IMR-90 (cell line): Measurements from ENCODE around the gene ACOXL. TPM values are rescaled to one million over a fixed set of nuclear protein-coding genes. Genes with fewer than 3 reads are reported as not detected.

Experiments used
- ATAC-seq: fragments of 200-7000 bp; cut with Tn5 transposase; 2 replicates; pipeline ENCODE4 v1.9.1; 2020; ENCODE audit warnings: low read depth, mild to moderate bottlenecking, moderate library complexity
- BruUV-seq: library from RNA; stranded (reverse); fragments of 400-500 nt; replicated peaks from 2 replicates; lab custom pipeline; 2021; lab: Mats Ljungman, UMichigan
- CTCF ChIA-PET: fragments of 300-600 bp; formaldehyde crosslinking; extraction: SDS; loops from one replicate; lab custom pipeline; 2021; ENCODE audit warnings: antibody characterized with exemption; lab: Yijun Ruan, JAX
- POLR2A ChIA-PET: fragments of 300-600 bp; sonication (Branson Sonifier 250); formaldehyde crosslinking; loops from one replicate; lab custom pipeline; 2022; ENCODE audit warnings: antibody characterized with exemption; ENCODE audit not compliant: unreplicated experiment; lab: Charles Lee
- DNase-seq: peaks from one replicate; pipeline ENCODE4 v3.0.0; 2013
- H2AFZ ChIP-seq: replicated peaks from 2 replicates; pipeline ENCODE3; 2013; ENCODE audit warnings: low read length, mild to moderate bottlenecking; ENCODE audit not compliant: poor library complexity
- H2AK5ac ChIP-seq: 2 replicates; pipeline ENCODE4 v1.6.1; 2013; ENCODE audit warnings: low read depth, low read length, inconsistent platforms
- H2AK9ac ChIP-seq: replicated peaks from 2 replicates; pipeline ENCODE3; 2013; ENCODE audit warnings: mild to moderate bottlenecking, low read depth, low read length, moderate library complexity; ENCODE audit not compliant: poor library complexity
- H2BK120ac ChIP-seq: 2 replicates; pipeline ENCODE4 v1.6.1; 2013; ENCODE audit warnings: low read depth, low read length, inconsistent platforms
- H2BK15ac ChIP-seq: 3 replicates; pipeline ENCODE4 v1.6.1; 2013; ENCODE audit warnings: low read depth, low read length, inconsistent platforms
- H2BK20ac ChIP-seq: 2 replicates; pipeline ENCODE4 v1.6.1; 2013; ENCODE audit warnings: low read depth, mild to moderate bottlenecking, inconsistent platforms, low read length, moderate library complexity
- H2BK5ac ChIP-seq: 2 replicates; pipeline ENCODE4 v1.6.1; 2013; ENCODE audit warnings: mild to moderate bottlenecking, low read depth, low read length, inconsistent platforms; ENCODE audit not compliant: poor library complexity, severe bottlenecking
- H3K14ac ChIP-seq: replicated peaks from 2 replicates; pipeline ENCODE4 v1.6.1; 2013; ENCODE audit warnings: low read depth, low read length, inconsistent platforms
- H3K18ac ChIP-seq: 2 replicates; pipeline ENCODE4 v1.6.1; 2013; ENCODE audit warnings: low read depth, low read length, control low read depth
- H3K23ac ChIP-seq: 2 replicates; pipeline ENCODE4 v1.6.1; 2013; ENCODE audit warnings: low read depth, low read length, inconsistent platforms
- H3K27ac ChIP-seq: 2 replicates; pipeline ENCODE4 v1.5.1; 2013; ENCODE audit warnings: mild to moderate bottlenecking, control low read depth, low read length; ENCODE audit not compliant: insufficient read depth
- H3K27me3 ChIP-seq: 2 replicates; pipeline ENCODE4 v1.6.1; 2013; ENCODE audit warnings: low read length; ENCODE audit not compliant: control insufficient read depth, insufficient read depth
- H3K36me3 ChIP-seq: 2 replicates; pipeline ENCODE4 v1.6.1; 2013; ENCODE audit warnings: low read length, mixed read lengths; ENCODE audit not compliant: control insufficient read depth, insufficient read depth
- H3K4ac ChIP-seq: 2 replicates; pipeline ENCODE4 v1.6.1; 2013; ENCODE audit warnings: low read depth, low read length, inconsistent platforms
- H3K4me1 ChIP-seq: 2 replicates; pipeline ENCODE4 v1.6.1; 2013; ENCODE audit warnings: low read length, mixed read lengths; ENCODE audit not compliant: control insufficient read depth, insufficient read depth
- H3K4me2 ChIP-seq: 2 replicates; pipeline ENCODE4 v1.6.1; 2013; ENCODE audit warnings: low read depth, mild to moderate bottlenecking, control low read depth, low read length, moderate library complexity
- H3K4me3 ChIP-seq: 2 replicates; pipeline ENCODE4 v1.5.1; 2013; ENCODE audit warnings: low read depth, mild to moderate bottlenecking, control low read depth, low read length, moderate library complexity; ENCODE audit not compliant: insufficient read depth
- H3K56ac ChIP-seq: 2 replicates; pipeline ENCODE4 v1.6.1; 2013; ENCODE audit warnings: low read length, inconsistent platforms; ENCODE audit not compliant: insufficient read depth; ENCODE audit errors: extremely low read depth
- H3K79me1 ChIP-seq, 2 experiments: 2 replicates each; pipeline ENCODE4 v1.6.1; 2013; ENCODE audit warnings: low read length in 2 of 2, inconsistent platforms in 1 of 2, low read depth in 1 of 2
- H3K9ac ChIP-seq: 2 replicates; pipeline ENCODE4 v1.6.1; 2013; ENCODE audit warnings: low read depth, low read length, control low read depth
- H3K9me1 ChIP-seq: 2 replicates; pipeline ENCODE4 v1.6.1; 2013; ENCODE audit warnings: low read length, inconsistent platforms; ENCODE audit not compliant: insufficient read depth
- H3K9me3 ChIP-seq: 2 replicates; pipeline ENCODE4 v1.6.1; 2013; ENCODE audit warnings: low read length; ENCODE audit not compliant: control insufficient read depth, insufficient read depth
- H4K20me1 ChIP-seq: 2 replicates; pipeline ENCODE4 v1.6.1; 2013; ENCODE audit warnings: low read length, inconsistent platforms; ENCODE audit not compliant: insufficient read depth
- H4K5ac ChIP-seq: 2 replicates; pipeline ENCODE4 v1.6.1; 2013; ENCODE audit warnings: mild to moderate bottlenecking, low read depth, low read length, control low read depth
- H4K8ac ChIP-seq, 2 experiments: 2 replicates each; pipeline ENCODE4 v1.6.1; 2013; ENCODE audit warnings: low read depth in 2 of 2, low read length in 2 of 2, control low read depth in 1 of 2, inconsistent platforms in 1 of 2
- H4K91ac ChIP-seq: 2 replicates; pipeline ENCODE4 v1.6.1; 2013; ENCODE audit warnings: low read depth, low read length, inconsistent platforms; ENCODE audit not compliant: insufficient read depth
- BHLHE40 ChIP-seq: fragments of 150-350 bp; IDR thresholded peaks from 2 replicates; pipeline ENCODE4 v1.6.1; 2016; ENCODE audit warnings: mild to moderate bottlenecking, low read depth, low read length
- CEBPB ChIP-seq: IDR thresholded peaks from 2 replicates; pipeline ENCODE4 v1.6.1; 2012; ENCODE audit warnings: low read depth, low read length, improper control_type of control experiment
- CHD1 ChIP-seq: IDR thresholded peaks from 2 replicates; pipeline ENCODE4 v1.6.1; 2012; ENCODE audit warnings: low read depth, low read length, improper control_type of control experiment
- FOS ChIP-seq: fragments of 150-350 bp; IDR thresholded peaks from 2 replicates; pipeline ENCODE4 v1.6.1; 2016; ENCODE audit warnings: low read depth, low read length
- MAFK ChIP-seq: IDR thresholded peaks from 2 replicates; pipeline ENCODE4 v1.6.1; 2012; ENCODE audit warnings: low read depth, low read length, improper control_type of control experiment
- MAZ ChIP-seq: IDR thresholded peaks from 2 replicates; pipeline ENCODE4 v1.6.1; 2012; ENCODE audit warnings: low read depth, mild to moderate bottlenecking, low read length, improper control_type of control experiment, moderate library complexity, borderline replicate concordance
- MXI1 ChIP-seq: IDR thresholded peaks from 2 replicates; pipeline ENCODE4 v1.6.1; 2012; ENCODE audit warnings: low read depth, mild to moderate bottlenecking, low read length, moderate library complexity, borderline replicate concordance
- NFE2L2 ChIP-seq: fragments of 150-350 bp; IDR thresholded peaks from 2 replicates; pipeline ENCODE4 v1.6.1; 2016; ENCODE audit warnings: low read depth, mild to moderate bottlenecking, low read length
- POLR2A ChIP-seq: IDR thresholded peaks from 2 replicates; pipeline ENCODE4 v1.6.1; 2012; ENCODE audit warnings: mild to moderate bottlenecking, low read depth, low read length
- RAD21 ChIP-seq: IDR thresholded peaks from 2 replicates; pipeline ENCODE4 v1.6.1; 2012; ENCODE audit warnings: low read length, improper control_type of control experiment
- RCOR1 ChIP-seq: IDR thresholded peaks from 2 replicates; pipeline ENCODE4 v1.6.1; 2012; ENCODE audit warnings: mild to moderate bottlenecking, low read length, improper control_type of control experiment; ENCODE audit not compliant: insufficient replicate concordance
- RFX5 ChIP-seq: IDR thresholded peaks from 2 replicates; pipeline ENCODE4 v1.8.0; 2012; ENCODE audit warnings: low read depth, mild to moderate bottlenecking, low read length, moderate library complexity
- SMC3 ChIP-seq: fragments of 150-350 bp; IDR thresholded peaks from 2 replicates; pipeline ENCODE4 v1.6.1; 2016; ENCODE audit warnings: low read depth, mild to moderate bottlenecking, antibody characterized with exemption, low read length, moderate library complexity
- WGBS, 2 experiments: methylation state at CpG; one replicate each; pipeline versions ENCODE4 v1.1.5 to v1.1.7; 2013; ENCODE audit warnings: missing lambda C conversion rate in 2 of 2; ENCODE audit not compliant: insufficient read length in 1 of 2; ENCODE audit errors: extremely low coverage in 2 of 2; 5-methylcytosine and 5-hydroxymethylcytosine counted together
- dilution Hi-C: fragments of 300-500 bp; cut with HindIII; formaldehyde crosslinking; loops from one replicate; pipeline ENCODE4 v1.14.3; 2018; ENCODE audit warnings: low sequenced_read_pairs; ENCODE audit not compliant: unreplicated experiment
- in situ Hi-C: fragments of 300-500 bp; cut with MboI; formaldehyde crosslinking; loops from 3 replicates; pipeline ENCODE4 v1.14.3; 2019; ENCODE audit warnings: low sequenced_read_pairs, inconsistent platforms, mixed read lengths
- intact Hi-C: fragments of 100-400 bp; cut with micrococcal nuclease; formaldehyde crosslinking; loops from 2 replicates; pipeline ENCODE4 v1.10.0; 2022
- polyA plus RNA-seq, 3 experiments: library from polyadenylated mRNA; depleted of rRNA; stranded (reverse); fragments of >200 nt; gene quantifications; 2 replicates each; pipeline ENCODE4 v1.2.3, GENCODE V29; 2012; ENCODE audit warnings: low replicate concordance in 1 of 3
- total RNA-seq: library from RNA; depleted of rRNA; stranded (reverse); fragments of >200 nt; gene quantifications from 2 replicates; pipeline ENCODE4 v1.2.3, GENCODE V29; 2012
- TF ChIP-seq, protein P1 (sequence below): fragments of 150-350 bp; IDR thresholded peaks from 2 replicates; pipeline ENCODE4 v1.6.1; 2017; ENCODE audit warnings: mild to moderate bottlenecking, antibody characterized with exemption, low read length, low read depth
- TF ChIP-seq, protein P2 (sequence below): fragments of 150-350 bp; IDR thresholded peaks from 2 replicates; pipeline ENCODE4 v1.6.1; 2016; ENCODE audit warnings: low read depth, mild to moderate bottlenecking, low read length, moderate library complexity, borderline replicate concordance
- TF ChIP-seq, protein P3 (sequence below): conservative IDR thresholded peaks from 2 replicates; pipeline ENCODE4 v1.5.1; 2012; ENCODE audit warnings: mild to moderate bottlenecking, low read depth, low read length, improper control_type of control experiment

ACOXL gene
- total and polyA plus RNA-seq, 2 of the 4 experiments (the other 2 are of a cell fraction): not detected

DNA sequence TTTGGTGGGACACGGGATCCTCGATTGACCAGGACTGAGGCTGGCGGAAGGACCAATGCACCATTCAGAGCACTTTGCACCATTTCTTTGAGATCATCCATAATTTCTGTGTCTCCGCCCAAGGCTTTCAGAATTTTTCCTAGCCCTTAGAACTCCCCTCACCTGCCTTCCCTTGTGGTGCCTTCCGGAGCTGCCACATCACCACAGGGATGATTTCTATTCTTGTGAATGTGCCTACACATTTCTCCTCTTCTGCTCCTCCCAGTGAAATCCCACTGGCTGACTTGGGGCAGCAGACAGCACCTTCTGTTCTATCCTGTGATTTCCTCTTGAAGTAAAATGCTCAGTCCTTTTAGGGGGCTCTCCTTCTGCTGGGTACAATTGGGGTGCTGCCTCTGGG lies 11.2 kb downstream of the ACOXL start:
- H3K9me1 ChIP-seq: no peaks in the 10 kb centered on the region
- H3K23ac ChIP-seq: no peak overlapping the region
- intact Hi-C loops: no loop called here
- H2AK5ac ChIP-seq: no peak overlapping the region
- no peak overlapping the region for H3K4ac ChIP-seq
- no TSS peak for BruUV-seq
- no peak overlapping the region for H3K4me3 ChIP-seq
- H3K18ac ChIP-seq: no peak overlapping the region
- no peak overlapping the region for H4K5ac ChIP-seq
- no peak overlapping the region for H3K4me2 ChIP-seq
- peaks cover 56% of the 10 kb centered on the region for H3K27me3 ChIP-seq
- no peak for ATAC-seq
- H4K20me1 ChIP-seq: no peaks in the 10 kb centered on the region
- no peak overlapping the region for H3K9ac ChIP-seq
- TF ChIP-seq MXI1 (no peak), MAFK (no peak), RFX5 (no peak), FOS (no peak), CHD1 (no peak), RCOR1 (no peak), SMC3 (no peak), NFE2L2 (no peak), RAD21 (no peak), MAZ (no peak), BHLHE40 (no peak), CEBPB (no peak), POLR2A (no peak)
- TF ChIP-seq, protein P1, sequence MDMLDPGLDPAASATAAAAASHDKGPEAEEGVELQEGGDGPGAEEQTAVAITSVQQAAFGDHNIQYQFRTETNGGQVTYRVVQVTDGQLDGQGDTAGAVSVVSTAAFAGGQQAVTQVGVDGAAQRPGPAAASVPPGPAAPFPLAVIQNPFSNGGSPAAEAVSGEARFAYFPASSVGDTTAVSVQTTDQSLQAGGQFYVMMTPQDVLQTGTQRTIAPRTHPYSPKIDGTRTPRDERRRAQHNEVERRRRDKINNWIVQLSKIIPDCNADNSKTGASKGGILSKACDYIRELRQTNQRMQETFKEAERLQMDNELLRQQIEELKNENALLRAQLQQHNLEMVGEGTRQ: no peak
- TF ChIP-seq, protein P2, sequence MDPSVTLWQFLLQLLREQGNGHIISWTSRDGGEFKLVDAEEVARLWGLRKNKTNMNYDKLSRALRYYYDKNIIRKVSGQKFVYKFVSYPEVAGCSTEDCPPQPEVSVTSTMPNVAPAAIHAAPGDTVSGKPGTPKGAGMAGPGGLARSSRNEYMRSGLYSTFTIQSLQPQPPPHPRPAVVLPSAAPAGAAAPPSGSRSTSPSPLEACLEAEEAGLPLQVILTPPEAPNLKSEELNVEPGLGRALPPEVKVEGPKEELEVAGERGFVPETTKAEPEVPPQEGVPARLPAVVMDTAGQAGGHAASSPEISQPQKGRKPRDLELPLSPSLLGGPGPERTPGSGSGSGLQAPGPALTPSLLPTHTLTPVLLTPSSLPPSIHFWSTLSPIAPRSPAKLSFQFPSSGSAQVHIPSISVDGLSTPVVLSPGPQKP: no peak
- TF ChIP-seq, protein P3, sequence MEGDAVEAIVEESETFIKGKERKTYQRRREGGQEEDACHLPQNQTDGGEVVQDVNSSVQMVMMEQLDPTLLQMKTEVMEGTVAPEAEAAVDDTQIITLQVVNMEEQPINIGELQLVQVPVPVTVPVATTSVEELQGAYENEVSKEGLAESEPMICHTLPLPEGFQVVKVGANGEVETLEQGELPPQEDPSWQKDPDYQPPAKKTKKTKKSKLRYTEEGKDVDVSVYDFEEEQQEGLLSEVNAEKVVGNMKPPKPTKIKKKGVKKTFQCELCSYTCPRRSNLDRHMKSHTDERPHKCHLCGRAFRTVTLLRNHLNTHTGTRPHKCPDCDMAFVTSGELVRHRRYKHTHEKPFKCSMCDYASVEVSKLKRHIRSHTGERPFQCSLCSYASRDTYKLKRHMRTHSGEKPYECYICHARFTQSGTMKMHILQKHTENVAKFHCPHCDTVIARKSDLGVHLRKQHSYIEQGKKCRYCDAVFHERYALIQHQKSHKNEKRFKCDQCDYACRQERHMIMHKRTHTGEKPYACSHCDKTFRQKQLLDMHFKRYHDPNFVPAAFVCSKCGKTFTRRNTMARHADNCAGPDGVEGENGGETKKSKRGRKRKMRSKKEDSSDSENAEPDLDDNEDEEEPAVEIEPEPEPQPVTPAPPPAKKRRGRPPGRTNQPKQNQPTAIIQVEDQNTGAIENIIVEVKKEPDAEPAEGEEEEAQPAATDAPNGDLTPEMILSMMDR: no peak
- no peak overlapping the region for H2AFZ ChIP-seq
- dilution Hi-C loops: no loop called here
- WGBS, 2 experiments: 91% methylated on average over 3 of the region's 5 CpGs; no CpG with 5 or more reads in 1 of the 2 experiments
- no peak overlapping the region for H2BK120ac ChIP-seq
- no peaks in the 10 kb centered on the region for H3K79me1 ChIP-seq
- H3K9me3 ChIP-seq: no peaks in the 10 kb centered on the region; the same call in 1 of the 2 replicates
- no peak overlapping the region for H3K56ac ChIP-seq
- no peak for DNase-seq
- no peak overlapping the region for H3K14ac ChIP-seq
- H2BK15ac ChIP-seq: no peak overlapping the region
- H4K91ac ChIP-seq: no peak overlapping the region
- ChIA-PET POLR2A (no interaction called here), CTCF (no interaction called here)
- no peaks in the 10 kb centered on the region for H3K36me3 ChIP-seq
- no peak overlapping the region for H2AK9ac ChIP-seq
- no peak overlapping the region for H4K8ac ChIP-seq
- no peak overlapping the region for H2BK5ac ChIP-seq
- no peaks in the 10 kb centered on the region for H3K4me1 ChIP-seq
- H3K27ac ChIP-seq: no peak overlapping the region
- in situ Hi-C loops: no loop called here
- H2BK20ac ChIP-seq: no peak overlapping the region
